ENCODE measurements around the gene IGFL3. TPM values are rescaled to one million over a fixed set of nuclear protein-coding genes. Genes with fewer than 3 reads are reported as not detected.
"Not testable (repeated sequence)": the region's sequence is repeated elsewhere in the genome, so short reads cannot be mapped to it uniquely, and the experiment has no call there.

Gene IGFL3
- not detected for total RNA-seq (ENCODE audit: unreplicated experiment)
- long read RNA-seq: 0 reads

DNA sequence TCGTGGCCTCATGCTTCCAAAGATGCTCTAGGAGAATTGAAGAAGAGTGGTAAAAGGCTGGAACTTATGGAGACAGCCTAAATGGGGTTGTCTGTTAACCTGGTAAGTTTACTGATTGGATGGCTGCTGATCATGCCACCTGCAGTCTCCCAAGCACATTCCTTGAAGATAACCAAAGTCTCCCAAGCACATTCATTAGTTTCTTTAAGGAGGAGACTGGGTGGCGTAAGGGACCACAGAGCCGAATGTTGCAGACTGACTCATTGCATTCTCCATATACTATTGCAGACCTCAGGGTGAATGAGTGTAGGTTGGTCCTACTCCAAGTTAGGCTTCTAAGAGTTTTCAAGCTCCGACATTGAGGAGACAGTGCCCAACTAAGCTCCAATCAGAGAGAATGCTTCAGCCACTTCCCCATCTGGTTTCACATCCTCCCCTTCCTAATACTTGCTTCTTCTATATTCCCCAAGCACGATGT is at the start of gene IGFL3:
TSS of gene IGFL3 (minus strand) at position 51 of the 478 bp plus-strand sequence. CDS start at position 12, 39 bp downstream.
- H3K4me1 Mint-ChIP-seq (ENCODE audit: low read depth, unreplicated experiment): no peaks in the 10 kb centered on the region
- peaks cover 2% of the 10 kb centered on the region for H3K9me3 Mint-ChIP-seq (ENCODE audit: unreplicated experiment)
- TF ChIP-seq, protein P1, sequence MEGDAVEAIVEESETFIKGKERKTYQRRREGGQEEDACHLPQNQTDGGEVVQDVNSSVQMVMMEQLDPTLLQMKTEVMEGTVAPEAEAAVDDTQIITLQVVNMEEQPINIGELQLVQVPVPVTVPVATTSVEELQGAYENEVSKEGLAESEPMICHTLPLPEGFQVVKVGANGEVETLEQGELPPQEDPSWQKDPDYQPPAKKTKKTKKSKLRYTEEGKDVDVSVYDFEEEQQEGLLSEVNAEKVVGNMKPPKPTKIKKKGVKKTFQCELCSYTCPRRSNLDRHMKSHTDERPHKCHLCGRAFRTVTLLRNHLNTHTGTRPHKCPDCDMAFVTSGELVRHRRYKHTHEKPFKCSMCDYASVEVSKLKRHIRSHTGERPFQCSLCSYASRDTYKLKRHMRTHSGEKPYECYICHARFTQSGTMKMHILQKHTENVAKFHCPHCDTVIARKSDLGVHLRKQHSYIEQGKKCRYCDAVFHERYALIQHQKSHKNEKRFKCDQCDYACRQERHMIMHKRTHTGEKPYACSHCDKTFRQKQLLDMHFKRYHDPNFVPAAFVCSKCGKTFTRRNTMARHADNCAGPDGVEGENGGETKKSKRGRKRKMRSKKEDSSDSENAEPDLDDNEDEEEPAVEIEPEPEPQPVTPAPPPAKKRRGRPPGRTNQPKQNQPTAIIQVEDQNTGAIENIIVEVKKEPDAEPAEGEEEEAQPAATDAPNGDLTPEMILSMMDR (IDR thresholded peaks at IDR 0.05; ENCODE audit: partially characterized antibody, unreplicated experiment): no peak
- no peak for DNase-seq
- peaks cover 1% of the 10 kb centered on the region for H3K27me3 Mint-ChIP-seq (ENCODE audit: unreplicated experiment)
- H3K36me3 Mint-ChIP-seq (ENCODE audit: unreplicated experiment): no peaks in the 10 kb centered on the region
- H3K27ac Mint-ChIP-seq (ENCODE audit: unreplicated experiment): no peak within 1 kb of the TSS
- H3K4me3 Mint-ChIP-seq (ENCODE audit: unreplicated experiment): no peak within 1 kb of the TSS

DNA sequence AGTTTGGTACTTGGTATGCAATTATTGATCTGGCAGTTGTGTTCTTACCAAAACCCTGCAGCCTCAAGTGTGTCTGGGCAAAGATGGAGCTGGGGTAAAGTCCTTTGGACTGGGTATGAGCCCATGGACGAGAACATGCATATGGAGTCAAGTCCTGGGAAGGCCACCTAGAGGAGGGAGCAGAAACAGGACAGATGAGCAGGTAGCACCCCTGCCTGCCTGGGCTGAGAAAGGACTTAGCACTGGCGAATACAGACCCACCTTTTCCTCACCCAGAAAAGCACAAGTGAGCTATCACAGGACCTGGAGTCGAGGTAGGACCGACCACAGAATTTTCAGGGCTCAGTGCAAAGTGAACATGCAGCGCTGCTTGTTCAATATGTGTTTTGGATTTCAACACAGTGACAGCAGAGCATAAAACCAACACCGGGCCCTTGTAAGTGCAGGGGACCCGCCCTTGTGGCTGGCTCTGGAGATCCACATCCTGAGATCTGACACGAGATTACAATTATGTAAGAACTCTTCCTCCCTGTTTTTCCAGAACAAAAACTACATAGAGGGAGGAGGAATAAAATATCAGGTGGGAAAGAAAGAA is 49.5 kb upstream of the IGFL3 start:
- Mint-ChIP-seq H3K27ac (ENCODE audit: unreplicated experiment) (no peak overlapping the region), H3K36me3 (ENCODE audit: unreplicated experiment) (peaks cover 6% of the 10 kb centered on the region), H3K4me1 (ENCODE audit: low read depth, unreplicated experiment) (no peaks in the 10 kb centered on the region), H3K27me3 (ENCODE audit: unreplicated experiment) (peaks cover 1% of the 10 kb centered on the region), H3K9me3 (ENCODE audit: unreplicated experiment) (peaks cover 4% of the 10 kb centered on the region), H3K4me3 (ENCODE audit: unreplicated experiment) (no peak overlapping the region)
- no peak for DNase-seq
- TF ChIP-seq, protein P1 (IDR thresholded peaks at IDR 0.05; ENCODE audit: partially characterized antibody, unreplicated experiment): no peak

DNA sequence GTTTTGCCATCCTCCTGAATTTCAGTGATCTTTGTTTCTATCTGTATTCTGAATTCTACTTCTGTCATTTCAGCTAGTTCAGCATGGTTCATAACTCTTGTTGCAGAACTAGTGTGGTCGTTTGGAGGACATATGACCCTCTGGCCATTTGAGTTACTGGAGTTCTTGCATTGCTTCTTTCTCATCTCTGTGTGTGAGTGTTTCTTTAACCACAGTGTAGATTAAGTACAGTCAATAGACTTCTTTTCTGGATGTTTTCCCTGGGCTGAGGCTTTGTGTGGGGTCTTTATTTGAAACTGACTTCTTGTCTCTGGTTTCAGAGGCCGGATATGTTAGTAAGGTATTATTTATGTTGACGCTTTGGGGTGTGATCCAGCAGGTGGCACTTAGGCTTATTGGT is 38.2 kb upstream of the IGFL3 start:
- Mint-ChIP-seq H3K36me3 (ENCODE audit: unreplicated experiment) (peaks cover 13% of the 10 kb centered on the region), H3K9me3 (ENCODE audit: unreplicated experiment) (peaks cover 2% of the 10 kb centered on the region), H3K4me3 (ENCODE audit: unreplicated experiment) (no peak overlapping the region), H3K27me3 (ENCODE audit: unreplicated experiment) (no peaks in the 10 kb centered on the region), H3K4me1 (ENCODE audit: low read depth, unreplicated experiment) (no peaks in the 10 kb centered on the region), H3K27ac (ENCODE audit: unreplicated experiment) (no peak overlapping the region)
- no peak for DNase-seq
- TF ChIP-seq, protein P1 (IDR thresholded peaks at IDR 0.05; ENCODE audit: partially characterized antibody, unreplicated experiment): no peak

DNA sequence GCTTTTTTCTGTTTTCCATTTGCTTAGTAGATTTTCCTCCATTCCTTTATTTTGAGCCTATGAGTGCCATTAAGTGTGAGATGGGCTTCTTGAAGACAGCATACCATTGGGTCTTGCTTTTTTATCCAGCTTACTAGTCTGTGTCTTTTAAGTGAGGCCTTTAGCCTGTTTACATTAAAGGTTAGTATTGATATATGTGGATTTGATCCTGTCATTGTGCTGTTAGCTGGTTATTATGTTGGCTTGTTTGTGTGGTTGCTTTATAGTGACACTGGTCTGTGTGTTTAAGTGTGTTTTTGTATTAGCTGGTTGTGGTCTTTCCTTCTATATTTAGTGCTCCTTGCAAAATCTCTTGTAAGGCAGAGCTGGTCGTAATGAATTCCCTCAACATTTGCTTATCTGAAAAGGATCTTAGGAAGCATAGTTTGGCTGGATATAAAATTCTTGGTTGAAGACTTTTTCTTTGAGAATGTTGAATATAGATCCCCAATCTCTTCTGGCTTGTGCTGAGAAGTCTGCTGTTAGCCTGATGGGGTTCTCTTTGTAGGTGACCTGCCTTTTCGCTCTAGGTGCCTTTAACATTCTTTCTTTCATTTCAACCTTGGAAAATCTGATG is 37.3 kb upstream of the IGFL3 start:
- DNase-seq; H3K9me3 Mint-ChIP-seq (ENCODE audit: unreplicated experiment); H3K4me3 Mint-ChIP-seq (ENCODE audit: unreplicated experiment); H3K27me3 Mint-ChIP-seq (ENCODE audit: unreplicated experiment); H3K27ac Mint-ChIP-seq (ENCODE audit: unreplicated experiment); H3K4me1 Mint-ChIP-seq (ENCODE audit: low read depth, unreplicated experiment): not testable (repeated sequence)
- H3K36me3 Mint-ChIP-seq (ENCODE audit: unreplicated experiment): peaks cover 13% of the 10 kb centered on the region

DNA sequence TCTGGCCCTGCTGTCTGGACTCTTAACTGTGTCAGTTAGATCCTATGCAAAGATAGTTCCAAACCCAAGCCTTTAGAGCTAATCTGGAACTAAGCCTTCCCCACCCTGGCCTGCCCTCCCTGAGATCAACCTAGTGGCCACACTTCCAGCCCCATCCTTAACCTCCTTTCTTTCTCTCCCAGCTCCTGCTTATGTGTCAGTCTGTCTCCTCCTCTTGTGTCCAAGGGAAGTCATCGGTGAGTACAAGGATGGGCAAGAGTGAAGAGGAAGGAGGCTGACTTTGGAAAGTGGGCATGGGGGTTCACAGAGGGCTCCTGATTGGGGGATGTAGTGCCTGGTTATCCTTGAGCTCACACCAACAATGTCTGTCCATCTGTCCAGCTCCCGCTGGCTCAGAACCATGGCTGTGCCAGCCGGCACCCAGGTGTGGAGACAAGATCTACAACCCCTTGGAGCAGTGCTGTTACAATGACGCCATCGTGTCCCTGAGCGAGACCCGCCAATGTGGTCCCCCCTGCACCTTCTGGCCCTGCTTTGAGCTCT is 35.8 kb upstream of the IGFL3 start:
- Mint-ChIP-seq H3K9me3 (ENCODE audit: unreplicated experiment) (peaks cover 2% of the 10 kb centered on the region), H3K4me3 (ENCODE audit: unreplicated experiment) (no peak overlapping the region), H3K4me1 (ENCODE audit: low read depth, unreplicated experiment) (no peaks in the 10 kb centered on the region), H3K27ac (ENCODE audit: unreplicated experiment) (no peak overlapping the region), H3K27me3 (ENCODE audit: unreplicated experiment) (peaks cover 1% of the 10 kb centered on the region), H3K36me3 (ENCODE audit: unreplicated experiment) (peaks cover 13% of the 10 kb centered on the region)
- DNase-seq: no peak
- TF ChIP-seq, protein P1 (IDR thresholded peaks at IDR 0.05; ENCODE audit: partially characterized antibody, unreplicated experiment): no peak
